Stimulated activated CD4-positive, alpha-beta T cell treated with anti-CD3 and anti-CD28 coated beads, Interleukin-12 subunit alpha, Interleukin-12 subunit beta, amount 100 ng/mL, for 4 hours (primary cell): ENCODE results near the gene GSTO2.
A peak's percentile ranks its signal among the peaks of the same experiment; 100 is the strongest.

Experiments used
- DNase-seq: peaks from one replicate; pipeline ENCODE4 v3.0.0-alpha.2; 2020

The GSTO2 gene

DNA sequence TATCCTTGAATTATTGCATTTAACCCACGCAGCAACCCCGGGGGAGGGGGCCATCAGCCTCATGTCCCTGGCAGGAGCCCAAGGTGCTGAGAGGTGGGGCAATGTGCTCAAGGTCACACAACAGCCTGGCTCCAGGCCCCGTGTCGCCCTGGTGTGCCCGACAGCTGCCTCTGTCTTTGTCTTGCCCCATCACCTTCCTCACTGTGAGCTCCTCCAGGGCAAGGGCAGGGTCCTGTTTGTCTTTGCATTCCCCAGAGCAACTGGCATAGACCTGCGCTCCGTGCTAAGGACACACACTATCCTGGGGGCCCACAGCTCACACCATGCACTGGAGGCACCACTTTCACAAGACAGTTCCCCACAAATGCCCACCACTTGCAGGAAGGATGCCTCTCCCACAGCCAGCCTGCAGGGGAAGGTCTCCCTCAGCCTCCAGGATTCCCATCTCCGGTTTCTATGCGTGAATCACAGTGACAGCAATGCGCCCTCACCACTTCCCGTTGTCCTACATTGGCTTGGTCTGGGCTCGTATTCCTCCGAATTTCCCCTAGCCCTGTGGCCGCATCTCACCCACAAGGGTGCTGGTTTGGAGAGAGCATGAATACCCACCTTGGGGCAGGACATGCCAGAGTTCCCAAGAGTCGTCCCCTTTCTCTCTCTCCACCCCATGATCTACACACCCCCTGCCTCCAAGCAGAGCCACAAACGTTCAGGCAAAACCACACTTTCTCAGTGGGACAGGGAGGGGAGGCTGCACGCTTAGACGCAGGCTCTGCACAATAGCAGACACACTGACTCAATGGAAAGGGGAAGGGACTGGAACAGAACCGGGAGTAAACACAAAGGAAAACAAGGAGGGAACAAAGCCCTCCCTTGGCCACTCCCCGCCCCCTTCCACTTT lies 59.0 kb downstream of the GSTO2 start:
- no peak for DNase-seq

DNA sequence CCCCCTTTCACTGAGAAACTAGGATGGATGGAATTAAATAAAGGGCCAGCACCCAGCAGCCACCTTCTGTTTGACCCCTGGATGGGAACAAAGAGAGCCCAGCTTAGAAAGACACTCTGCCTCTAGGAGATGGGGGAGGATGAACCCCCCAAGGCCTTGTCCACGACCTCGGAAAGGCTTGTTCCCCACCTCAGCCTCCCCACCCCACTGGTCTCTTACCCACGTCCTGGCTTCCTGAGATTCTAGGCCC lies 59.6 kb downstream of the GSTO2 start:
- DNase-seq, result no peak

DNA sequence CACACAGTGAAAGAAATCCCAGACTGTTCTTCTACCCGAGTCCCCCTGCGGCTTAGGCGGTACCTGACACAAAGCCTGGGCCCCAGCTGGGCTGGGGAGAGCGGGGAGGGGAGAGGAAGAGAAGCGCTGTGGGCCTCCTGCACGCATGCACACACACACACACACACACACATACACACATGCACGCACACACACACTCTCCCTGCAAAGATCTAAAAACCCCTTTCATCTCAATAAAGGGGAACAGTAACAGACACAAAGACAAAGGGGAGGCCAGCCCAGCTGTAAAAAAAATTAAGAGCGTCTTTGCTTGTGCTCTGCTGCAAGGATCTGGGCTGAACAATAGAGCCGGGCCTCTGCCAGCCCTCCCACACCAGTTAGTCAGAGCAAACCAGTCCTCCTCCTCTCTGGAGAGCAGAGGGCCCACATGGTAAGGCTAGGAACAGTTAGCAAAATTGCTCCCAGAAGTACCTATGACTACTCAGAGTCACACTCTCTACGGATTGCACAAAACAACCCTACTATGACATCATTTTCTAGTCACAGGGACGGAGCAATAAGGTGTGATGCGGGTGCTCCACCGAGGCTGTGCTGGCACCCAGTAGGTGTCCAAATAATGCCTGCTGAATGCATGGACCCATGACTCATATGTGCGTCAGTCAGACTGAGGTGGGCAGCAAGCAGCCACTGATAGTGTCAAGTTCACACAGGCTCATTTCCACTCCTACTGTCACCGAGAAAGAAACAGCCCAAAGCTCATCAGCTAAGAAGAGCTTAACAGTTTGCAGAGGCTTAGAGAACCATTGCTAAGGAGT lies 60.1 kb downstream of the GSTO2 start:
- peak; percentile 61 for DNase-seq

DNA sequence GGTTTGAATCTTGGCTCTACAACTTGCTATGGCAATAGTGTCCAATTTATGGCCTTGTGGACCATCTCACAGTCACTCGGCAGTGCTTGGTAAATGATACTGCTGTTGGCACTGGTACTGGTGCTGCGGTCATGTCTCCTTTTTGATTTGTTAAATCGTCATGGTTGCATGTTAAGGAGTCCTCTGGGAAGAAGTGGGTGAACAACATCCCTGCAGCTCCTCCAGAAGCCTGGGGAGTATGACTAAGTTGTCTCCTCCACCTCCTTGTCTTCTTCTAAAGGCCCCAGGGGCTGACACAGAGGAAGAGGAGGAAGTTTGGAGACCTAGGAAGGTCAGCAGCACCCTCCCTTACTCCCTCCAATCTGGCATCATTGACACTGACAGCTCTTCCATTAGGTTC lies 60.8 kb downstream of the GSTO2 start:
- DNase-seq, result no peak

DNA sequence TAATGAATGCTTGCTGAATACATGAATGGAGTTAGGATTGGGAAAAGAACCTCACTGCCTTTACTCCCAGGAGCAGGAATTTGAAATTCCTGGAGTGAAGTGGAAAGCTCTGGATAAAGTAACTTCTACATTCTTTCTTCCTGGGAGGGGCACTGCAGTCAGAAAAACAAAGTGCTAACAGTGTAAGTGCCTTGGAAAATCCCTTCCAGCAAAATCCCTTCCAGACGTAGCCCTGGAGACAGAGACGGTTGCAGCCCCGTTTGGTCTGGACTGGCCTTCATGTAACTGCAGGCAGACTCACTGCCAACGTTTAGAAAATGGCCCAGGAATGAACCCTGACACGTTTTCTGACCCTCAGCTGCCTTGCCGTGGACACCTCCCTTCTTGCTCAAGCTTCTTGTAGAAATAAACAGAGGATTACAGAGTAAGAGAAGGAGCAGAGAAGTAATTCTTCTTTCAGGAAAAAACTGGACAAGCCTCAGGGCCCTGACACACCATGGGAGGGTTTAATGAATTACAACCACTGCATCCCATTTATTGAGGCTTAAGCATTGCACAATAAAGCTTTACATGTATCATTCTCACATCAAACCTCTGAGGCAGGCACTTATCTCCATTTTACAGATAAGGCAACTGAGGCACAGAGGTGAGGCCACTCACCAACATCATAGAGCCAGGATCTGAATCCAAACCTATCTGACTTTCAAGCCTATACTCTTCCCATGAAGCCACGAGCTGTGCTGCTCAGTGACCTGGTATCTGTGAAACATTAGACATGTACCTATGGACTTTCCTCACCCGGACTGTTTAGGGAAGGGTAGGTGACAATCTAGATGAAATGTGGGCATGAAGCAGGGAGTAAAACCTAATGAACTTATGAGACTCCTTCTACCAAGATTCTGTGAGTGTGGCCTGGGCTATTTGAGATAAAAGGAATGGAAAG lies 61.5 kb downstream of the GSTO2 start:
- no peak for DNase-seq

DNA sequence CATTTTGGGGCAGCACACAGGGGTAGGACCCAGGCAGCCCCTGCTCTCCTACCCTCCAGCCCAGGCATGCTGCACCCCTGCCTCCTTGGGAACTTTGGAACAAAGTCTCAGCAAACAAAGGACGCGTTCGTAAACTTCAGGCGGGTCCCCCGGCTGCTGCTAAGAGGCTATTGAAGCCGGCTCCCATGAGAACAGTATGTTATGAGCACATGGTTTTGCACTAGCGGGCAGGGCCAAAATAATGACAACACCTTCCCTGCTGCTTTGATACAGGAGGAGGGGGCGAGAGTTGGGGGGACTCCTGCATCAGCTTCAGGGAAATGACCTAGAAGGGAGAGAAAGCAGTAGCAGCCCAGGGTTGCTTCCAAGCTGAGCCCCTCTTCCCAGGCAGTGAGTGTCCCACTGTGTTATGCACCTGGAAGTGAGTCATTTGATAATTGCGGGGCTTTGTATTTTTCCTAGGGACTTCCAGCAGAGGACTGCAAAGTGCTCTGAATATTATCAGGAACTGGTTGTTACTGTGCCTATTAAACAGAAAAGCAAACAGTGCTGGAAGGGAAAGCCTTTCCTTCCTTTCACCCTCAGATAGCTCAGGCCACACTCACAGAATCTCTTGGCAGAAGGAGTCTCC lies 62.3 kb downstream of the GSTO2 start:
- DNase-seq, result no peak

DNA sequence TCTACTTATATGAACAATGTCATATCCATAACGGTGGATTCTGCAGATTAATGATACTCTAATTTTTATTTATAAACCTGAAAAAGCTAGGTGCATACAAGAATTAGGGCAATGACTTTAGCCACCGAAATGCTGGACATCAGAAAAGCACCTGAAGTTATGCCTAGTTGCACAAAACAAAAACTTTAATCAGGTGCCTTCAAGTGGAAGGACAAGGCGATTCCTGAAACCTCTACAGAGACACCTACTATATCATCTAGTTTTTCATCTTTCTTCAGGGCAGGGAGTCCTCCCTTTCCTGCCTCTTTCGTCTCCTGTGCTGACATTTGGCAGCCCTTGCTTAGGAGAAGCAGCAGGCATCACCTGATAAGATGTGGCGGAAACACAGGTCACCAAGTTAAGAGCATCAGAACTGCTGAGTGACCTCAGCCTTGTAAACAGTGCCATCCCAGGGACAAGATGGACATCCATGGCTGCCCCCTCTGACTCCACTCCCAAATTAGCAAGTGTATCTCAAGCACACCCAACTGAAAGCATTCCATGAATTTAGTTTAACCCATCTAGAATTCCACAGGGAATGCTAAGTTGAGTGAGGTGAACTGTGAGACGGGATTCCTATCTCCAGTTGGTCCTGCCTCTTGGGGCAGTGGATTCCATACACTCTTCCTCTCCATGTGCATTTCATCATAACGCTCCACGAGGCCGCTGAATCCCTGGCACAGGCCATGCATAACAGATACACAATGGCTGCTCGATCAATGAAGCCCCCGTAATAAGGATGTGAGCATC lies 63.5 kb downstream of the GSTO2 start:
- no peak for DNase-seq

DNA sequence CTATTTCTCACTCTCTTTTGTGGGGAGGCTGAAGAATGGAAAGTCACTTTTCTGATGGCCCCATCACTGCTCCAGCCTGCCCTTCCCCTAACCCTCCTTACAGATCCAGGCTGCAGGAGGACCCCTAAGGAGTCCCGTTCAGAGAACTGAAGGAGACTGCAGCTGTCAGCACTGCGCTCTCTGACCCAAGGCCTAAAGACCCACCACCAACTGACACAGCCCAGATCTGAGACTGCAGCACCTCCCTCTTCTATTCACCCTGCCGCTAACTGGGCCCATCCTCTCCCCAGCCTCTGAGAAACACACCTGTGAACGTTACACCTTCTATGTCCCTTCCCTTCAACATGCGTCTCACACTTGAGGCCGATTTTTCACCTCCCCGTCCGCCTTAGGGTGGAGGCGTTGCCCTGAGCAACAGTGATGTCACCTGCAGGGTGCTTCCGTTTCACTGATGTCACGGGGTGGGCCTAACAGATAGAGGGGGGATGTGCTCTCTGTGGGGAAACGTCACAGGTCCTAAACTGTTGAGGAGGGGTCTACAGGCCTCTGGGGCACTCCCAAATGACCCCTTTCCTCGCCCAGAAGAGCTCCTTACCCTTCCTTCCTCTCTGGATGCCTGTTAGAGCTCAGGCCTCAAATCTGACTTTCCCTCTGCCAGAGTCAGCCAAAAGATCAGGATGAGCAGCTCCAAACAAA lies 64.2 kb downstream of the GSTO2 start:
- DNase-seq, result peak; percentile 40

DNA sequence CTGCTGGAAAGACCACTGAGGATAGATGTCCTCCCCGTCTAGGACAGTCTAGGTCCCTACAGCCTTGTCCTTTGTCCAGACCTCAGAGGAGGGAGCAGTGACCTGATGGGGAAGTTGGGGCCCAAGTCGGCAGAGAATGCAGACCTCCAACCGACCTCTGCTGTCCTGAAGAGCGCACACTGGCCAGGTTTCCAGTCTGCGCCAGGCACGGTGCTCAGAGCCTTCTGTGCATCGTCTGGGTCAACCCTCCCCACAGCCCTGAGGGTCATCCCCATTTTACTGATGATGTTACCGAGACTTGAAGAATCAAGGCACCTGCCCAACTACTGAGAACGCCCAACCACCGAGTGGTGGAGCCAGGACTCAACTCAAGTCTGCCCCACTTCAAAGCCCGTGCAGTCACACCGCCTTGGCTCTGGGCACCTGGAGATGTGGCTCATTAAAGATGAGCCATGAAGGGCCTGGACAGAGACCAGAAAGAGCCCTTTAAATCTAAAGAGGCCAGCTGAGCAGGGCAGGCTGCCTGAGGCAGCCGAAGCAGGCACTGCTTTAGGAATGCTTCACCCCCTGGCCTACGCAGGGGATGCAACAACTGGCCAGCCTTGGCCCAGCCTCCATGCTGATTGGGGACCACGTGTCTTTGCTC lies 64.9 kb downstream of the GSTO2 start:
- no peak for DNase-seq

DNA sequence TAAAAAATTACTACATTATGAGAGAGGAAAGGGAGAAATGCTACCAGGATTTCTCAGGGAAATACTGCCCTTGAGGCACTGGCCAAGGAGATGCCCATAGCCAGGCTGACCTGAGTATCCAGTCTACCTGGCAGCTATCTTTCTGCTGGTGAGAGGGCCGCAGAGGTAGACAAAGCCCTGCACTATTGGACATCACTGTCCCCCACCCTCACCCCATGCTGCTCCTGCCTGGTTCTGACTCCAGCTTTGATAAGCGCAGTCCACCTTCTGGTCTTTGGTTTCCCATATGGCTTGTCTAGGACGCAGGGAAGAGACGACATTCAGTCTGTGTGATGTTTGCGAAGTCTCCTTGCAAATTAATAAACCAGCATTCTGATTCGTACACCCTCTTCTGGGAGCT lies 65.6 kb downstream of the GSTO2 start:
- DNase-seq, result no peak

DNA sequence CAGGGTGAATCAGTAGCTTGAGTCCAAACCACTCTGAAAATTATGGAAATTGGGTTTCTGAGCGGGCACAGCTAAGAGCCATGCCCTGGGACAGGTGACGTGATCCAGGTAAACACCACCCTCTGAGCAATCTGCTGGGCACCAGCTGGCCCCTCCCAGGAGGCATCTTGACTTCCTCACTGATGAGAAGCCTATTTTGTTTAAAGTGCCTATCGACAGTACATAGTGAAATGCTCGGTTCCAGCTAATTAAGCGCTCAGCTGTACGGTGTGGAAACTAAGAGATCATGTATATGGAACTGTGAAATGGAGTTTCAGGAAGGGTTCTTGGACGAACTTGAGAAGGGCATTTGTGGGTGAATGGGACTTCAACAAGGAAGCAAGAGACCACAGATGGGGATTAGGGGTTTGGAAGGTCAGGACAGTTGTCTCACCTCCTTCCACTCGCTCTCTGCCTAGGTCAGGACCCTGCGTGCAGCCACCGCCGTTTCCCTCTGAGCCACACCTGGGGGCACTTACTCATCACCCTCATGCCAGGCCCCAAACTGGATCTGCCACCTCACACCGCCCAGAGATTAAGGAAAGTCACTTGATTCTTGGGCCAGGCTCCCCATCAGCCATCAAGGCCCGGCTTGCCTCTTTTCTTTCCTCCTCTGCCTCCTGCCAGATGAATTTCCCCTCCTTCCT lies 66.1 kb downstream of the GSTO2 start:
- DNase-seq, result no peak

DNA sequence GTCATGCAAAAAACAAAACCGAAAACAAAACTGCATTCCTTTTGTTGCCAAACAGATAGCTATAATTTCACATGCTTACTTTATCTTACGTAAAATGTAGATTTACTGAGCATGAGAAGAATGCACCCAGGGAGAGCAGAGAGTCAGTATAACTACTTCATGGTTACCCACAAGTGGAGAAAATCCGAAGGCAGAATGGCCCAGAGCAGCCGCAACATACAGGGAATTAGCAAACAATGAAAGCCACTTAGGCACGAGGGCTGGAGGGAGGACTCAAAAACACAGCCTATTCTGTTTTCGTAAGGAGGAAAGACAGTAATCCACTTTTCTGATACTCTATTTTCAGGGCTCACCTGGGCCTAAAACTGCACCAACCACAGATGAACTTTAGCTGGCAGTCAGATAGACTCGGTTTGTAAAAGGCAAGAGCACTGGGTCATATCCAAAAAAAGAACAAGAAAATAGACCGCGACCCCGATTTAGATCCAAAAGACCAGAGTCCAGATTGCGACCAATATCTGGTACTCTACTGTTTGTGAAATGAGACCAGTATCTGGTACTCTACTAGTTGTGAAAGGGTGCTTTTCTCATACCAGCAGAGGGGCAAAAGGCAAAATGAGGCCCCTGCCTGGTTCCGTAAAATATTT lies 68.0 kb downstream of the GSTO2 start:
- no peak for DNase-seq

DNA sequence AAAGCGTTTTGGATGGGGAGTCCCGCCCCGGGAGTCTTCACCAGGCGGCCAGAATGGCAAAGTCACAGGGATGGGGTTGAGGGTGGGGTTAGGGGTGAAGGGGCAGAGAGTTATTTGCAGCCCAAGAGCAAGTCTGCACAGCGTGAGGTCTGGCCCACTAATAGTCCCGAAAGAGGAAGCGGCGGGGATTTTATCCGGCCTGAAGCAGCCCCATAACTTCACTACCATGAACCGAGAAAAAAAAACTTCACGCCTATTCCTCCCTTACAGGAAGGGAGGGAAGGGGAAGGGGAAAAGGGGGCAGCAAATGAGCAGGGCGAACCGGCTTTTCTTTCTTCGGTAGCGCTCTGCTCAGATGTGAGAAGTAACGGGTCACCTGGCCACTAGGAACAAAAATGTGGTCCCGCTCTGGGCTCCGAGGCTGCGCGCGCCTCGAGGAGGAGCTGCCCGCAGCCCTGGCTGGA lies 68.6 kb downstream of the GSTO2 start:
- no peak for DNase-seq

DNA sequence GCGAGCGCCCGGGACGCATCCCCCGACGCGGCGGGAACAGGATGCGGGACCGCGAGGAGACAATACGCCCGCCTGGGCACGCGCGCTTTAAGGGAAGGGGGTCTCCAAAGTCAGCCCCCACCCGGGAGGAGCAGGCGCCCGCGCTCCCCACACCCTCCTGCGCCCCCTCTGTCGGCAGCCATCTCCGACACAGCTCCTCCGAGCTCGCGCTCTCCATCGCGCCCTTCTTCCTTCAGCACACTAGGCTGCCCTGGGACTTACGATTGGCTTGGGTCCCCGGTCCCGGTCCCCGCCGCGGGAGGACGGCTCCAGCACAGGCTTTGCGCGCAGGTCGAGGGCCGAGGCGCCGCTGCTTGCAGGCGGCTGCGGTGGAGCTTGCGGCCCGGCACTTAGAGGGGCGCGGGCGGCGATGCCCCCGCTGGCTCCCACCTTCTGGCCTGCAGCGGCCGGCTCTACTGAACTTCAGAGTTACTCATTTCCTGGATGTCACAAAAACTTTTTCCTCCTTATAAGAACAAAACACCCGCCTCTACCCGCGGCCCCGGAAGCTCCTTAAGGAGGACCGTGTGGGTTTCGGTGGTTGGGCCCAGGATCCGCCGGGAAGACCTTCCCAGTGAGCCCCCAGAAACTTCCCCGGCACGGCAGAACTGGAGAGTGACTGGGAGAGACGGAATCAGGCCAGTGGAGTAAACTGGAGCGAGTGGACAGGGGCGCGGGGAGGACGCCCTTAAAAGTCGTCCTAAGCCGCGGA lies 69.2 kb downstream of the GSTO2 start, which contains the start of gene ITPRIP:
Gene ITPRIP (minus strand): TSS at position 481 of the 751 bp plus-strand sequence. CDS start 22,414 bp downstream, outside the sequence.
- DNase-seq, result peak; percentile 65

DNA sequence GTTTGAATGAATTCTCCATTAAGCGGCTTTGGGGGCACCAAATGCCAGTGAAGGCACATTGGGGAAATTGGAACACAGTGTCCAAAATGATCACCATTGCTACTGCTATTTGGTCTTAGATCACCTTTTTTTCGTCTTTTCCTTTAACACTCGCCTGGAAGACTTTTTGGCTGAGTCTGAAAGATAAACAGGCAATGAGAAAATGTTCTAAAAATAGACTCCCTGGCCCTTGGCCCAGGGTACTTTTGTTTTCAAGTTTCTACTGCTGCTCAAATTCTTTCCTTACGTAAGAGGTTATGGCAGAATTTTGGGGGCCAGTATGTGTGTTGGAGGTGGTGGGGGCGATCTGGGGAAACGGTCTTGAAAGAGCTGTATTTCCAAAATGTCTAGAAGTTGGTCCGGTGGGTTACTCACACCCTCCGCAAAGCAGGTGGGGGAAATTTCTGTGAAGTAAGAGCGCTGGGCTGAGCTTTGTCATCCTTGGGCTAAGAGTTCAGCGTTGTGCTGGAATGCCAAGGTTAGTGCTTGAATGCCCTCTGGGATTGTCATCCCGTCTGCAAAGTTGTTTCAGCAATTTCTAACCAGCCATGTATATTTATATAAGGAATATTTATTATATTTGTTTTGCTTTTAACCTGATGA lies 70.6 kb downstream of the GSTO2 start:
- no peak for DNase-seq

DNA sequence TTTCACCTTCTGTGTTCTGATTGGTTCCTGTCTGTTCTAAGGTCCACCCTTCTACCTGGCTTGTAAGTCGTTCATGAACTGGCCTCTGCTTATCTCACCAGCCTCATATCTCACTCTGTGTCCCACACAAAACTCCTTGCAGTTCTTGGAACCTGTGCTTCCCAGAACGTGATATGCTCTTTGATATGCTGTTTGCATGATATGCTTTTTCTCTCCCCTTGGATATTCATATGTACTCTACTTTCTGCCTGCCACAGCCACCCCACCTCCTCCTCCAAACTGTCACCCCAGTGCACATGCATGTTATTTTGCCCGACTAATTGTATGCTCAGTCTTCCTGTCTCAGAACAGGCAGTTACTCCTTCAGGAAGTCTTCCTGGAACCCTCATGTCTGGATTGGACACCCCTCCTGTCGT lies 71.1 kb downstream of the GSTO2 start:
- DNase-seq, result no peak

DNA sequence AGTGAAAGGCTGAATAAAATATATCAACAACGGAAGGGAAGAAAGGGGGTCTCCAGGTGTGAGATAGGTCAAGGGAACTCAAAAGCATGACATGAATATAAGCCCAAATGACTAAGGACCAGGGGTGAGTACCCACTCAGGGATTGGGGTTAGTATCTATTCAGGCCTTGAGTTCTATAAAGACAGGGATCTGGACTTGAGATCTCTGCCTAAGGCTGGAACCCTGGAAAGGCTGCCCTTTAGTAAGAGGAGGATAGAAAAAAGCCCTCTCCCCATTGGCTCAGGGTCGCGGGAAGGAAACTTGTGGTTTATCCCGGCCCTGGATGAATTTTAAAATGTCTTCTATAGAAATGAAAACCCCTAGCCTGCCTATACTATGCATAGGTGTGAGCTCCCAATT lies 71.7 kb downstream of the GSTO2 start:
- DNase-seq, result no peak

DNA sequence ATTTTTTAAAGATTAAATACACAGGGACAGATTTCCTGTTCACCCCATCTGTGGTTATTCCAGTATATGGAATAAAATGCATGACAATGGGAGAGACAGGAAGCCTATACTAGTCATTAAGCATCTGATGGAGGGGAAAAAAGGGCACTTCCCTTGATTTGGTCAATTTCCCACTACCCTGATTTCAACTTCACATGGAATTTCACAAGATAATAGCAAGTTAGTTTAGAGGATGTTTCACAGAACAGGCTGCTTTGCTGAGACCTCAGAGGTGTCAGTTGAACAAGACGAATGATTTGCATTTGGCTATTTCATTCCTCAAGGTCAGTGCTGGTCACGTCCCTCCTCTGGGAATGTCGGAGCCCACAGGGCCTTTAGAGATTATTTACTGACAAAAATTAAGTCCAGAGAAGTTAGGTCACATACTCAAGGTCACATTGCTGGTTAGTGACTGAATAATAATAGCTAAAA lies 74.0 kb downstream of the GSTO2 start:
- DNase-seq, result no peak
